GM12878 (cell line): ENCODE data around the gene CFAP299. TPM values are rescaled to one million over a fixed set of nuclear protein-coding genes. Genes with fewer than 3 reads are reported as not detected.

Experiments used
- ATAC-seq: fragments of 200-7000 bp; cut with Tn5 transposase; 3 replicates; pipeline ENCODE4 v1.9.1; 2020; ENCODE audit warnings: mild to moderate bottlenecking, moderate library complexity
- BruUV-seq: library from RNA; stranded (reverse); fragments of 400-500 nt; replicated peaks from 2 replicates; lab custom pipeline; 2021; lab: Mats Ljungman, UMichigan
- CTCF ChIA-PET: fragments of 300-600 bp; sonication (Branson Sonifier 250); formaldehyde crosslinking; extraction: SDS; loops from one replicate; lab custom pipeline; 2021; ENCODE audit warnings: inconsistent platforms; lab: Yijun Ruan, JAX
- POLR2A ChIA-PET: fragments of 350-600 bp; formaldehyde crosslinking; extraction: SDS; loops from one replicate; lab custom pipeline; 2021; ENCODE audit warnings: inconsistent platforms; lab: Charles Lee
- RAD21 ChIA-PET: fragments of 300-600 bp; sonication (Branson Sonifier 250); formaldehyde crosslinking; loops from one replicate; lab custom pipeline; 2023; ENCODE audit warnings: antibody characterized with exemption; ENCODE audit not compliant: unreplicated experiment; lab: Charles Lee
- SMC1A ChIA-PET: fragments of 300-600 bp; sonication (Branson Sonifier 250); formaldehyde crosslinking; loops from one replicate; lab custom pipeline; 2023; ENCODE audit not compliant: unreplicated experiment, uncharacterized antibody; lab: Charles Lee
- DNase-seq: peaks from one replicate; pipeline ENCODE4 v3.0.0-alpha.2; 2011; ENCODE audit warnings: low read depth, low spot score
- FAIRE-seq: peaks from 3 replicates; lab custom pipeline; 2011; peaks lifted over from hg19 to GRCh38; lab: Jason Lieb, UNC
- H2AFZ ChIP-seq: 2 replicates; pipeline ENCODE4 v1.6.0; 2011; ENCODE audit warnings: low read depth, low read length, control low read depth; ENCODE audit not compliant: control insufficient read depth
- H3K27ac ChIP-seq: 2 replicates; pipeline ENCODE4 v1.5.1; 2011; ENCODE audit warnings: control low read depth; ENCODE audit not compliant: control insufficient read depth, insufficient read depth
- H3K27me3 ChIP-seq, 2 experiments: replicated peaks in 1 of 2; 2 replicates each; pipeline versions ENCODE4 v1.6.0 to v1.6.1; 2011; ENCODE audit warnings: low read length in 1 of 2; ENCODE audit not compliant: control insufficient read depth in 2 of 2, insufficient read depth in 2 of 2
- H3K36me3 ChIP-seq, 2 experiments: 2 replicates each; pipeline ENCODE4 v1.5.1; 2011; ENCODE audit warnings: low read length in 1 of 2; ENCODE audit not compliant: control insufficient read depth in 2 of 2, insufficient read depth in 2 of 2
- H3K4me1 ChIP-seq: 2 replicates; pipeline ENCODE4 v1.6.1; 2011; ENCODE audit warnings: mild to moderate bottlenecking, low read length, moderate library complexity, mixed read lengths; ENCODE audit not compliant: control insufficient read depth, insufficient read depth
- H3K4me2 ChIP-seq: 2 replicates; pipeline ENCODE4 v1.6.0; 2011; ENCODE audit warnings: control low read depth; ENCODE audit not compliant: control insufficient read depth, insufficient read depth
- H3K4me3 ChIP-seq: fragments of 200-600 bp; sonication (generic); 2 replicates; pipeline ENCODE4 v1.5.1; 2016
- H3K79me2 ChIP-seq: 2 replicates; pipeline ENCODE4 v1.6.0; 2011; ENCODE audit warnings: low read length; ENCODE audit not compliant: control insufficient read depth, insufficient read depth
- H3K9ac ChIP-seq: 2 replicates; pipeline ENCODE4 v1.8.0; 2011; ENCODE audit warnings: low read length, control low read depth, mixed read lengths; ENCODE audit not compliant: control insufficient read depth, insufficient read depth
- H3K9me3 ChIP-seq: replicated peaks from 3 replicates; pipeline ENCODE4 v1.5.1; 2011; ENCODE audit warnings: mild to moderate bottlenecking, low read length; ENCODE audit not compliant: control insufficient read depth, insufficient read depth
- H4K20me1 ChIP-seq: 2 replicates; pipeline ENCODE4 v1.6.0; 2011; ENCODE audit not compliant: control insufficient read depth, insufficient read depth
- CBX3 ChIP-seq: fragments of 200-600 bp; sonication (generic); IDR thresholded peaks from 2 replicates; pipeline ENCODE4 v1.6.1; 2016; ENCODE audit warnings: low read depth, borderline replicate concordance
- CREM ChIP-seq: IDR thresholded peaks from 2 replicates; pipeline ENCODE4 v1.6.1; 2014; ENCODE audit warnings: antibody characterized with exemption, low read depth
- CTCF ChIP-seq, 3 experiments: IDR thresholded peaks in 2 of 3; conservative IDR thresholded peaks in 1 of 3; 2 replicates each; pipeline ENCODE4 v1.5.1; 2011; ENCODE audit warnings: low read depth in 3 of 3, low read length in 3 of 3, mild to moderate bottlenecking in 3 of 3, control low read depth in 2 of 3, moderate library complexity in 2 of 3, inconsistent platforms in 1 of 3, mixed read lengths in 1 of 3; ENCODE audit not compliant: control insufficient read depth in 2 of 3, insufficient read depth in 1 of 3; ENCODE audit errors: extremely low read depth in 1 of 3
- HCFC1 ChIP-seq: fragments of 150-350 bp; IDR thresholded peaks from 2 replicates; pipeline ENCODE4 v1.6.1; 2014; ENCODE audit warnings: low read length
- IRF4 ChIP-seq: IDR thresholded peaks from 2 replicates; pipeline ENCODE4 v1.6.1; 2011; ENCODE audit warnings: low read depth, low read length
- JUNB ChIP-seq: IDR thresholded peaks from 2 replicates; pipeline ENCODE4 v1.6.1; 2016; ENCODE audit warnings: antibody characterized with exemption, mild to moderate bottlenecking
- NR2F1 ChIP-seq: fragments of 450-650 bp; conservative IDR thresholded peaks from 2 replicates; pipeline ENCODE4 v1.6.1; 2017; ENCODE audit warnings: mild to moderate bottlenecking
- PKNOX1 ChIP-seq: fragments of 450-650 bp; IDR thresholded peaks from 2 replicates; pipeline ENCODE4 v1.6.1; 2016; ENCODE audit warnings: mild to moderate bottlenecking
- POLR2A ChIP-seq: IDR thresholded peaks from 2 replicates; pipeline ENCODE4 v1.6.1; 2011; ENCODE audit warnings: low read depth, mild to moderate bottlenecking, low read length
- POU2F2 ChIP-seq: IDR thresholded peaks from 3 replicates; pipeline ENCODE4 v1.6.1; 2011; ENCODE audit warnings: low read depth, mild to moderate bottlenecking, low read length, borderline replicate concordance
- RAD51 ChIP-seq: fragments of 450-650 bp; IDR thresholded peaks from 2 replicates; pipeline ENCODE4 v1.6.1; 2016; ENCODE audit warnings: moderate library complexity, mild to moderate bottlenecking, inconsistent platforms
- RBBP5 ChIP-seq: fragments of 200-600 bp; sonication (generic); conservative IDR thresholded peaks from 2 replicates; pipeline ENCODE4 v1.6.1; 2016
- SMC3 ChIP-seq: IDR thresholded peaks from 2 replicates; pipeline ENCODE4 v1.6.1; 2011; ENCODE audit warnings: low read length, improper control_type of control experiment, borderline replicate concordance
- SREBF1 ChIP-seq: IDR thresholded peaks from 2 replicates; pipeline ENCODE4 v1.6.1; 2012; ENCODE audit warnings: mild to moderate bottlenecking, low read length
- STAT1 ChIP-seq: fragments of 450-650 bp; conservative IDR thresholded peaks from 2 replicates; pipeline ENCODE4 v1.6.1; 2014; ENCODE audit warnings: antibody characterized with exemption, mild to moderate bottlenecking
- ZBED1 ChIP-seq: IDR thresholded peaks from 2 replicates; pipeline ENCODE4 v1.6.1; 2016; ENCODE audit warnings: borderline replicate concordance
- ZBTB40 ChIP-seq: fragments of 450-650 bp; IDR thresholded peaks from 2 replicates; pipeline ENCODE4 v1.6.1; 2016; ENCODE audit warnings: mild to moderate bottlenecking, moderate library complexity, borderline replicate concordance
- ZNF217 ChIP-seq: fragments of 450-650 bp; IDR thresholded peaks from 2 replicates; pipeline ENCODE4 v1.6.1; 2017; ENCODE audit warnings: antibody characterized with exemption, mild to moderate bottlenecking
- ZNF24 ChIP-seq: fragments of 450-650 bp; IDR thresholded peaks from 2 replicates; pipeline ENCODE4 v1.6.1; 2017; ENCODE audit warnings: antibody characterized with exemption, mild to moderate bottlenecking
- WGBS: methylation state at CpG from one replicate; pipeline ENCODE4 v1.1.6; 2016; ENCODE audit warnings: low lambda C conversion rate; ENCODE audit not compliant: insufficient replicate concordance, insufficient coverage; ENCODE audit errors: missing lambda C conversion rate; 5-methylcytosine and 5-hydroxymethylcytosine counted together
- in situ Hi-C: fragments of 300-500 bp; cut with MboI; formaldehyde crosslinking; loops from 9 replicates; pipeline ENCODE4 v1.14.3; 2018; ENCODE audit warnings: mixed read lengths
- intact Hi-C: fragments of 100-400 bp; cut with micrococcal nuclease; formaldehyde crosslinking; loops from one replicate; pipeline ENCODE4 v1.14.2; 2022; ENCODE audit not compliant: unreplicated experiment
- polyA plus RNA-seq, 11 experiments: library from polyadenylated mRNA; depleted of rRNA in 4 of 11; unstranded in 6 of 11; stranded (reverse) in 5 of 11; fragments of >200 nt; fragmentation: Nextera tagmentation in 4 of 11; fragmentation: Illumina TruSeq in 1 of 11; extraction: Ambion mirVana in 4 of 11; extraction: Trizol in 1 of 11; gene quantifications; 1 replicate in 1 of 11; 2 replicates in 10 of 11; pipeline versions ENCODE4 v1.2.1 to v1.2.3, GENCODE V29; 2011 to 2016; ENCODE audit warnings: inconsistent platforms in 2 of 11, missing spikeins in 2 of 11, low read depth in 1 of 11
- total RNA-seq, 4 experiments: library from RNA; depleted of rRNA in 3 of 4; stranded (reverse); fragments of >200 nt in 3 of 4; fragmentation: Illumina TruSeq in 1 of 4; extraction: Trizol in 1 of 4; gene quantifications; 2 replicates each; pipeline versions ENCODE4 v1.2.1 to v1.2.3, GENCODE V29; 2013 to 2021

The CFAP299 gene
- total and polyA plus RNA-seq, 10 of the 15 experiments (the other 5 are each of a cell fraction or from before 2014, with no cell fraction given): 0.06 to 0.34 TPM; not detected in 8

GRCh38 chr4:80365928-80366327 lies 30.4 kb downstream of the CFAP299 start (continued):
- peak; percentile 62 to 73 (median 67) for TF ChIP-seq CTCF (IDR thresholded peaks at IDR 0.05 in 2 of 3, conservative IDR thresholded peaks at IDR 0.05 in 1 of 3; ENCODE audit: control insufficient read depth in 2 of 3, extremely low read depth in 1 of 3, insufficient read depth in 1 of 3, low read depth in 3 of 3, low read length in 3 of 3)
- TF ChIP-seq ZBED1: no peak
- no peak for TF ChIP-seq IRF4
- no peak for TF ChIP-seq NR2F1
- no peak for TF ChIP-seq HCFC1
- no peak for TF ChIP-seq ZNF217
- peak; percentile 38; the same call in 1 of the 3 replicates for TF ChIP-seq POU2F2
- no peak for TF ChIP-seq RBBP5
- no peak for TF ChIP-seq JUNB
- peak; percentile 88 for TF ChIP-seq SMC3

GRCh38 chr4:80367737-80368136 lies 32.2 kb downstream of the CFAP299 start:
- no peaks in the 10 kb centered on the region for H3K36me3 ChIP-seq
- DNase-seq (no peak), ATAC-seq (no peak), FAIRE-seq (no peak)
- SMC1A ChIA-PET: interaction anchor here (0.7 to 1.1 kb wide), 3 partner anchors 612 to 687 kb away, joined by 3 to 12 read pairs (median 4); no protein-coding TSS in a partner anchor
- no peaks in the 10 kb centered on the region for H4K20me1 ChIP-seq
- peaks cover 4% of the 10 kb centered on the region; the same call in 2 of the 3 replicates for H3K9me3 ChIP-seq
- H3K4me1 ChIP-seq: no peaks in the 10 kb centered on the region
- CTCF ChIA-PET: interaction anchor here (0.7 to 1.4 kb wide), 7 partner anchors 8 to 684 kb away, joined by 3 to 19 read pairs (median 4); no protein-coding TSS in a partner anchor
- no peak overlapping the region for H3K27ac ChIP-seq
- POLR2A ChIA-PET: no interaction called here
- no peak overlapping the region for H3K9ac ChIP-seq
- no TSS peak for BruUV-seq
- no peak overlapping the region for H3K4me3 ChIP-seq
- H2AFZ ChIP-seq: no peak overlapping the region
- in situ Hi-C loops: loop anchor here (5.0 kb wide), 1 partner anchor 675 kb away; no protein-coding TSS in a partner anchor
- 32% methylated on average over 2 of the region's 2 CpGs for WGBS
- no peaks in the 10 kb centered on the region for H3K27me3 ChIP-seq
- RAD21 ChIA-PET: interaction anchor here (0.6 to 1.4 kb wide), 6 partner anchors 148 to 674 kb away, joined by 3 to 7 read pairs (median 4); no protein-coding TSS in a partner anchor
- intact Hi-C loops: loop anchor here (2.0 to 10.0 kb wide), 4 partner anchors 243 to 897 kb away; no protein-coding TSS in a partner anchor
- no peak overlapping the region for H3K4me2 ChIP-seq
- H3K79me2 ChIP-seq: no peaks in the 10 kb centered on the region
- TF ChIP-seq ZNF24: no peak
- no peak for TF ChIP-seq RAD51
- no peak for TF ChIP-seq SREBF1
- TF ChIP-seq PKNOX1: no peak
- TF ChIP-seq CREM: no peak
- no peak for TF ChIP-seq CBX3
- no peak for TF ChIP-seq POLR2A
- no peak for TF ChIP-seq ZBTB40
- TF ChIP-seq STAT1: no peak
